Tibial nerve (tissue), 4 donors: ENCODE data around the gene ADGRG6. TPM values are rescaled to one million over a fixed set of nuclear protein-coding genes. Genes with fewer than 3 reads are reported as not detected.
"Not testable (repeated sequence)": the region's sequence is repeated elsewhere in the genome, so short reads cannot be mapped to it uniquely, and the experiment has no call there.

Experiments
- DNase-seq, 2 donors: peaks; one replicate each; pipeline ENCODE4 v3.0.0-alpha.2; 2019; ENCODE audit warnings: low spot score in 2 of 2
- H3K27ac ChIP-seq, 4 donors: fragments of 200-600 bp; sonication (generic) in 3 of 4; one replicate each; pipeline ENCODE4 v1.5.1; 2017 to 2019; ENCODE audit warnings: mild to moderate bottlenecking in 1 of 4
- H3K27me3 ChIP-seq, 2 donors: fragments of 200-600 bp; sonication (generic) in 1 of 2; one replicate each; pipeline versions ENCODE4 v1.5.1 to v1.6.0; 2017 to 2019
- H3K36me3 ChIP-seq, 3 donors: fragments of 200-600 bp; sonication (generic); one replicate each; pipeline ENCODE4 v1.5.1; 2018 to 2019
- H3K4me1 ChIP-seq, 4 donors: fragments of 200-600 bp; sonication (generic) in 3 of 4; one replicate each; pipeline ENCODE4 v1.5.1; 2017 to 2019
- H3K4me3 ChIP-seq, 4 donors: fragments of 200-600 bp; sonication (generic) in 3 of 4; one replicate each; pipeline ENCODE4 v1.5.1; 2017 to 2019; ENCODE audit warnings: mild to moderate bottlenecking in 1 of 4, moderate library complexity in 1 of 4
- H3K9me3 ChIP-seq, 4 donors: fragments of 200-600 bp; sonication (generic) in 3 of 4; one replicate each; pipeline ENCODE4 v1.5.1; 2017 to 2019
- CTCF ChIP-seq, 5 experiments: fragments of 200-600 bp in 3 of 5; fragments of 450-650 bp in 2 of 5; sonication (generic) in 3 of 5; IDR thresholded peaks; one replicate each; pipeline ENCODE4 v1.5.1; 2016 to 2019; ENCODE audit warnings: antibody characterized with exemption in 5 of 5, mild to moderate bottlenecking in 3 of 5, moderate library complexity in 2 of 5
- EP300 ChIP-seq, 2 donors: sonication (generic); formaldehyde crosslinking; IDR thresholded peaks; one replicate each; pipeline ENCODE4 v1.6.1; 2017; ENCODE audit warnings: antibody characterized with exemption in 2 of 2, mild to moderate bottlenecking in 1 of 2
- POLR2A ChIP-seq, 2 donors: fragments of 450-650 bp; IDR thresholded peaks; one replicate each; pipeline ENCODE4 v1.6.1; 2017; ENCODE audit warnings: antibody characterized with exemption in 2 of 2, mild to moderate bottlenecking in 2 of 2, moderate library complexity in 2 of 2
- WGBS, 2 donors: methylation state at CpG; one replicate each; pipeline ENCODE4 v1.1.5; 2018; 5-methylcytosine and 5-hydroxymethylcytosine counted together
- total RNA-seq, 4 donors: library from RNA; depleted of rRNA; stranded (reverse); fragments of >200 nt; gene quantifications; one replicate each; pipeline ENCODE4 v1.1.0, GENCODE V29; 2016

ADGRG6 gene
- total RNA-seq, 4 donors from 2014 or later: 35.4 to 59.9 (median 39.1) TPM

- peaks cover 0 to 7% (median 0%) of the 10 kb centered on the region in 4 donors for H3K9me3 ChIP-seq
- no peaks in the 10 kb centered on the region for H3K4me1 ChIP-seq
- no peak for DNase-seq
- no peaks in the 10 kb centered on the region for H3K36me3 ChIP-seq
- 93 to 96% methylated on average over 1 of the region's 1 CpG for WGBS, 2 donors
- TF ChIP-seq EP300 (IDR thresholded peaks at IDR 0.05) (no peak), CTCF (IDR thresholded peaks at IDR 0.05) (no peak), POLR2A (IDR thresholded peaks at IDR 0.05) (no peak)
- H3K27ac ChIP-seq: no peak overlapping the region
- H3K27me3 ChIP-seq: no peaks in the 10 kb centered on the region
- H3K4me3 ChIP-seq: no peak overlapping the region
Observed at GRCh38 chr6:142280265-142280664, 21.5 kb upstream of the ADGRG6 start.

GRCh38 chr6:142280927-142281326, 20.9 kb upstream of the ADGRG6 start:
- Histone ChIP-seq H3K36me3 (no peaks in the 10 kb centered on the region), H3K4me3 (no peak overlapping the region), H3K27me3 (no peaks in the 10 kb centered on the region), H3K4me1 (no peaks in the 10 kb centered on the region), H3K9me3 (peaks cover 0 to 7% (median 0%) of the 10 kb centered on the region in 4 donors), H3K27ac (no peak overlapping the region)
- 97 to 99% methylated on average over 4 of the region's 4 CpGs for WGBS, 2 donors
- no peak for TF ChIP-seq POLR2A (IDR thresholded peaks at IDR 0.05)
- TF ChIP-seq CTCF (IDR thresholded peaks at IDR 0.05): no peak
- no peak for TF ChIP-seq EP300 (IDR thresholded peaks at IDR 0.05)
- no peak for DNase-seq

GRCh38 chr6:142283138-142283537, 18.7 kb upstream of the ADGRG6 start:
- H3K4me1 ChIP-seq, DNase-seq, H3K36me3 ChIP-seq, H3K4me3 ChIP-seq, H3K27me3 ChIP-seq, H3K9me3 ChIP-seq, H3K27ac ChIP-seq: not testable (repeated sequence)
- WGBS, 2 donors: 91 to 94% methylated on average over 4 of the region's 4 CpGs

- no peak for DNase-seq
- Histone ChIP-seq H3K9me3 (peaks cover 0 to 7% (median 0%) of the 10 kb centered on the region in 4 donors), H3K36me3 (no peaks in the 10 kb centered on the region), H3K27ac (no peak overlapping the region), H3K27me3 (no peaks in the 10 kb centered on the region), H3K4me3 (no peak overlapping the region), H3K4me1 (no peaks in the 10 kb centered on the region)
- WGBS, 2 donors: 87 to 91% methylated on average over 1 of the region's 1 CpG
- TF ChIP-seq POLR2A (IDR thresholded peaks at IDR 0.05) (no peak), CTCF (IDR thresholded peaks at IDR 0.05) (no peak), EP300 (IDR thresholded peaks at IDR 0.05) (no peak)
Observed at GRCh38 chr6:142284419-142284818, 17.4 kb upstream of the ADGRG6 start.

- Histone ChIP-seq H3K27me3 (no peaks in the 10 kb centered on the region), H3K4me3 (no peak overlapping the region), H3K4me1 (no peaks in the 10 kb centered on the region), H3K36me3 (no peaks in the 10 kb centered on the region), H3K9me3 (peaks cover 0 to 7% (median 0%) of the 10 kb centered on the region in 4 donors), H3K27ac (no peak overlapping the region)
- TF ChIP-seq CTCF (IDR thresholded peaks at IDR 0.05) (no peak), EP300 (IDR thresholded peaks at IDR 0.05) (no peak), POLR2A (IDR thresholded peaks at IDR 0.05) (no peak)
- DNase-seq: no peak
- 94 to 95% methylated on average over 9 of the region's 9 CpGs for WGBS, 2 donors
Observed at GRCh38 chr6:142285235-142286087, 16.3 kb upstream of the ADGRG6 start.
